Measurements from ENCODE around the gene EPS15.

DNA sequence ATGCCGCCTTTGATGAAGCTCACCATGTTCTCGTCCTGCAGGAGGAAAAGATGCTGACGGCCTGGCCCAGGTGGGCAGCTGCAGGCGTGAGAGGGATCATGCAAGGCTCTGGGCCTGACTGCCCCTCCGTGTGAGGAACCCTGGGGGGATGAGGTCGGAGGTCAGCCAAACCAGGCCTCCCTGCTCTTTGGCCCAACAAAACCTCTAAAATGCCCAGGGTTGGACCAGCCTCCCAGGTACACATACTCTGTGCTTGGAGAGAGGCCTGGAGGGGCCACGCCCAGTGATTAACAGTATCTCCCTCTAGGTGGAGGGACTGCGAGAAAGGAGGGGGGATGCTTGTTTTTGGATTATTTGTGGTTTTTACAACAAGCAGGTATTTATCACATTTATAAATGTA lies 209.8 kb downstream of the EPS15 start:
- TF ChIP-seq, protein P1, sequence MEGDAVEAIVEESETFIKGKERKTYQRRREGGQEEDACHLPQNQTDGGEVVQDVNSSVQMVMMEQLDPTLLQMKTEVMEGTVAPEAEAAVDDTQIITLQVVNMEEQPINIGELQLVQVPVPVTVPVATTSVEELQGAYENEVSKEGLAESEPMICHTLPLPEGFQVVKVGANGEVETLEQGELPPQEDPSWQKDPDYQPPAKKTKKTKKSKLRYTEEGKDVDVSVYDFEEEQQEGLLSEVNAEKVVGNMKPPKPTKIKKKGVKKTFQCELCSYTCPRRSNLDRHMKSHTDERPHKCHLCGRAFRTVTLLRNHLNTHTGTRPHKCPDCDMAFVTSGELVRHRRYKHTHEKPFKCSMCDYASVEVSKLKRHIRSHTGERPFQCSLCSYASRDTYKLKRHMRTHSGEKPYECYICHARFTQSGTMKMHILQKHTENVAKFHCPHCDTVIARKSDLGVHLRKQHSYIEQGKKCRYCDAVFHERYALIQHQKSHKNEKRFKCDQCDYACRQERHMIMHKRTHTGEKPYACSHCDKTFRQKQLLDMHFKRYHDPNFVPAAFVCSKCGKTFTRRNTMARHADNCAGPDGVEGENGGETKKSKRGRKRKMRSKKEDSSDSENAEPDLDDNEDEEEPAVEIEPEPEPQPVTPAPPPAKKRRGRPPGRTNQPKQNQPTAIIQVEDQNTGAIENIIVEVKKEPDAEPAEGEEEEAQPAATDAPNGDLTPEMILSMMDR (IDR thresholded peaks at IDR 0.05) = no peak
- TF ChIP-seq POLR2A (IDR thresholded peaks at IDR 0.05) = no peak
